ENCODE data around the gene CCDC51. TPM values are rescaled to one million over a fixed set of nuclear protein-coding genes. Genes with fewer than 3 reads are reported as not detected.
"Not testable (repeated sequence)": the region's sequence is repeated elsewhere in the genome, so short reads cannot be mapped to it uniquely, and the experiment has no call there.

Gene CCDC51
- total RNA-seq, 2 experiments from 2014 or later: 24.3 to 24.4 TPM

DNA sequence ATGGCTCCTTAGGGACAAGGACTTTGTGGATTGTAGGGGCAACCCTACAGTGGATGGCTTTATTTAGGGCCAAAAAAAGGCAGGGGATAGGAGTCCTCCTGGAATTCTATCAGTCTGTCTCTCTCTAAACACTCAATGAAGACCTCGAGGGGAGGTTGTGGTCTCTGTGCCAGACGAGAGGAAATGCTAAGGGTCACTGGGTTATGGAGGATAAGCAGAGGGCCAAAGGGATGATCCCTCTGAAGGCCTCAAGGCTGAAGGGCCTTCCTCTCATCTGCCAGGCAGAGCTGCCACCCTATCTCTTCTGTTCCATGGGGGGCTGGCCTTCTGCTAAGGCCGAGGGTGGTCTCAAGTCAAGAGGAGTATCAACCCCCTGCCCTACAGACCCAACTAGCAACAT, 37.0 kb downstream of the CCDC51 start:
- ChIA-PET CTCF (interaction anchor here (6.4 to 8.0 kb wide), 2 partner anchors 34 to 145 kb away, joined by 153 to 290 read pairs; partner anchors contain the start of genes CCDC51 and TMA7), POLR2A (interaction anchor here (0.6 kb wide), 1 partner anchor 54 kb away, joined by 3 read pairs; no protein-coding TSS in a partner anchor)
- no peaks in the 10 kb centered on the region for H3K36me3 Mint-ChIP-seq
- no peaks in the 10 kb centered on the region for H3K9me3 Mint-ChIP-seq
- H3K4me3 Mint-ChIP-seq: no peak overlapping the region
- H3K27me3 Mint-ChIP-seq: peaks cover 1% of the 10 kb centered on the region
- H3K27ac Mint-ChIP-seq: no peak overlapping the region
- intact Hi-C loops (cut with micrococcal nuclease): no loop called here
- no peaks in the 10 kb centered on the region for H3K4me1 Mint-ChIP-seq (ENCODE audit: low read depth)
- no peak for DNase-seq

DNA sequence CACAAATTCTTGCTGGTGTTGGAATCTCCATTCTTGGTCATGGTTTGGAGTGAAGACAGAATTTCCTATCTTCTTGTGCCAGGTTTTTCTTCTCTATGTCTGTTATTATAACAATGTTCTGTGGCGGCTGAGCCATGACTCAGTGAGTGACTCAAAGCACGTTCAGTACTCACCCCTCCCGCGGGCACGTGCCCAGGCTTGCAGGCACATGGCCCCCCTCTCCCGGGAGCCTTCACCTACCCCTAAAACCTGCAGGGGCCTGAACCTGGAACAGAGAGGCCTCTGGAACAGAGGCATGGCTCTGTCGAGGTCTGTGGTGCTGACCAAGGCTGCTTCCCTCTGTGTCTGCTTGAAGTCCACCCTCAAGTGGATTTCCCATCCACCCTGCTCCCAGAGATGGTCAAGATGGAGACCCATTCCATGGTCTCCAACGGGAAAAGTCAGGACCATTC, 37.6 kb downstream of the CCDC51 start:
- H3K4me1 Mint-ChIP-seq (ENCODE audit: low read depth): no peaks in the 10 kb centered on the region
- DNase-seq: peak; percentile 8
- ChIA-PET POLR2A (no interaction called here), CTCF (interaction anchor here (1.7 to 8.0 kb wide), 7 partner anchors 28 to 172 kb away, joined by 10 to 290 read pairs (median 33); partner anchors contain the start of genes ATRIP, CCDC51, PFKFB4 and PLXNB1)
- H3K27me3 Mint-ChIP-seq: peaks cover 1% of the 10 kb centered on the region
- no peaks in the 10 kb centered on the region for H3K9me3 Mint-ChIP-seq
- intact Hi-C loops (cut with micrococcal nuclease): no loop called here
- H3K4me3 Mint-ChIP-seq: no peak overlapping the region
- H3K27ac Mint-ChIP-seq: no peak overlapping the region
- no peaks in the 10 kb centered on the region for H3K36me3 Mint-ChIP-seq

- intact Hi-C loops (cut with micrococcal nuclease): loop anchor here (1.0 to 2.0 kb wide), 4 partner anchors 35 to 255 kb away; partner anchors contain the start of gene SLC26A6
- H3K27me3 Mint-ChIP-seq; H3K4me1 Mint-ChIP-seq (ENCODE audit: low read depth); H3K36me3 Mint-ChIP-seq; H3K27ac Mint-ChIP-seq; H3K4me3 Mint-ChIP-seq; H3K9me3 Mint-ChIP-seq: not testable (repeated sequence)
- CTCF ChIA-PET: interaction anchor here (0.8 to 8.0 kb wide), 59 partner anchors 9 to 1048 kb away, joined by 3 to 290 read pairs (median 5); partner anchors contain the start of genes ATRIP, CCDC51, CDC25A and KLHDC8B
- POLR2A ChIA-PET: interaction anchor here (1.0 to 1.6 kb wide), 3 partner anchors 38 to 155 kb away, joined by 3 to 6 read pairs (median 3); partner anchors contain the start of genes CCDC51, PFKFB4 and TMA7
- peak; percentile 7 for DNase-seq
These were observed 38.5 kb downstream of the CCDC51 start for GRCh38 chr3:48401434-48401901.

DNA sequence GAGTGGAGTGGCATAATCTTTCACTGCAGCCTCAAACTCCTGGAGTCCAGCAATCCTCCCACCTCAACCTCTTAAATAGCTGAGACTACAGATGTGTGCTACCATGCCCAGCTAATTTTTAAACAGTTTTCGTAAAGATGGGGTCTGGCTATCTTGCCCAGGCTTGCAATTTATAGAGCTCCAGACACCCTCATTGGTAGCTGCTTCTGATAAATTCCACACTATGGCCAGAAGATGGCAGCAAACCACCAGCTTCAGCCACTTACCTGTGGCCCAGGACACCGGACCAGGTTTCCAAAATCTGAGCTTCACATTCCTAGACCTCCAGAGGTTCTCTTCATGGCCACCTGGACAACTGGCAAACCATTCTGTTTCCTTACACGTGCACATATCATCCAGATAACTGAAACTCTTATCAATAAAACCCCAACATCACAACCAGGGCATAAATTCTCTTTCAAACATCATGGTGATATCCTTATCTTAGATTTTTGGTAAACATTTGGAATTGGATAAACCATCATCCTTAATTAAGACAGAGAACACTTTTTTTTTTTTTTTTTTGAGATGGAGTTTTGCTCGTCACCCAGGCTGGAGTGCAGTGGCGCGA, 39.0 kb downstream of the CCDC51 start:
- intact Hi-C loops (cut with micrococcal nuclease): loop anchor here (1.0 to 2.0 kb wide), 4 partner anchors 36 to 255 kb away; partner anchors contain the start of gene SLC26A6
- Mint-ChIP-seq H3K36me3 (no peaks in the 10 kb centered on the region), H3K27ac (no peak overlapping the region), H3K4me3 (no peak overlapping the region), H3K27me3 (peaks cover 1% of the 10 kb centered on the region), H3K9me3 (no peaks in the 10 kb centered on the region), H3K4me1 (ENCODE audit: low read depth) (no peaks in the 10 kb centered on the region)
- ChIA-PET CTCF (interaction anchor here (0.6 to 8.0 kb wide), 73 partner anchors 9 to 1048 kb away, joined by 3 to 290 read pairs (median 4); partner anchors contain the start of genes ATRIP, CCDC51, CDC25A and KLHDC8B), POLR2A (interaction anchor here (0.9 to 1.6 kb wide), 4 partner anchors 35 to 156 kb away, joined by 3 to 7 read pairs (median 4); partner anchors contain the start of genes CCDC51, PFKFB4 and TMA7)
- DNase-seq: peak; percentile 74

- peak; percentile 5 for DNase-seq
- no peaks in the 10 kb centered on the region for H3K9me3 Mint-ChIP-seq
- ChIA-PET CTCF (interaction anchor here (0.9 to 8.0 kb wide), 21 partner anchors 8 to 286 kb away, joined by 3 to 290 read pairs (median 6); partner anchors contain the start of genes ATRIP, CCDC51, NCKIPSD and PFKFB4), POLR2A (interaction anchor here (0.6 to 1.6 kb wide), 2 partner anchors 150 to 870 kb away, joined by 3 read pairs; no protein-coding TSS in a partner anchor)
- no peaks in the 10 kb centered on the region for H3K36me3 Mint-ChIP-seq
- intact Hi-C loops (cut with micrococcal nuclease): loop anchor here (2.0 kb wide), 1 partner anchor 37 kb away; no protein-coding TSS in a partner anchor
- H3K4me1 Mint-ChIP-seq (ENCODE audit: low read depth): no peaks in the 10 kb centered on the region
- H3K27me3 Mint-ChIP-seq: peaks cover 1% of the 10 kb centered on the region
- no peak overlapping the region for H3K4me3 Mint-ChIP-seq
- no peak overlapping the region for H3K27ac Mint-ChIP-seq
These were observed 40.3 kb downstream of the CCDC51 start for GRCh38 chr3:48399387-48400172.

DNA sequence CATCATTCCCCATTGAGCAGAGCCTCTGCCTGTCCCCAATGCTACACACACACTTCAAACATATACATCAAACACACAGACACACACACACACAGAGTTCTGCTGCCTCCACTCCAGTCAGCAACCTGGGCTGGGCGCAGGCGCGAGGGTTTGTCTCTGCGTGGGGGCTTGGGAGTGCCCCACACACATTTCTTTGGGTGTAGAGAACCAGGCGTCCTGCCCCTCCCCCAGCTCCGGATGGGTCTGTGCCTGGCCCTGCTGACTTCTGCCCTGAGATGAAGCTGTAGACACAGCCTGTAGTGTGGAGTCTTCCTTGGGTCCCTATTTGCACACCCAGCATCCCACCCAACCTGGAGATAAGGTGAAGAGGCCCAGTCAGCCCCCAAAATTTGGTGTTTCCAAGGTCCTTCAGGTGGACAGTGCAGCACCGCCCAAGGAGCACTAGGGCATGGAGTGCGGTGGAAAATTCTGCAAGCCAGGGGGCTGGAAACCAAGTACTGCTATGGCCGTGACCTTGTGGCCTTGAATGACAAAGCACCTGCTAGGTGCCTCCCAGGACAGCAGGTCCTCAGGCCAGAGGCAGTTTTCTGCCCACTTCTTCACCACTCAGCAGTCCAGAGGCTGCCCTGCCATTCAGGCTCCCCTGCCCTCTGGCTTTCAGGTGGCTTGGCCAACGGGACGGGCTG, 41.1 kb downstream of the CCDC51 start:
- peaks cover 1% of the 10 kb centered on the region for H3K27me3 Mint-ChIP-seq
- no peak overlapping the region for H3K4me3 Mint-ChIP-seq
- CTCF ChIA-PET: interaction anchor here (0.9 to 8.0 kb wide), 7 partner anchors 14 to 210 kb away, joined by 3 to 290 read pairs (median 34); partner anchors contain the start of genes CCDC51, PFKFB4, TMA7 and UQCRC1
- no peak for DNase-seq
- no peaks in the 10 kb centered on the region for H3K4me1 Mint-ChIP-seq (ENCODE audit: low read depth)
- no peak overlapping the region for H3K27ac Mint-ChIP-seq
- H3K9me3 Mint-ChIP-seq: no peaks in the 10 kb centered on the region
- intact Hi-C loops (cut with micrococcal nuclease): no loop called here
- H3K36me3 Mint-ChIP-seq: no peaks in the 10 kb centered on the region
- POLR2A ChIA-PET: no interaction called here

GRCh38 chr3:48397767-48398681, 41.9 kb downstream of the CCDC51 start:
- POLR2A ChIA-PET: no interaction called here
- H3K4me1 Mint-ChIP-seq (ENCODE audit: low read depth): no peaks in the 10 kb centered on the region
- H3K36me3 Mint-ChIP-seq: no peaks in the 10 kb centered on the region
- DNase-seq: no peak
- intact Hi-C loops (cut with micrococcal nuclease): no loop called here
- H3K27me3 Mint-ChIP-seq: peaks cover 3% of the 10 kb centered on the region
- CTCF ChIA-PET: interaction anchor here (3.1 to 8.0 kb wide), 3 partner anchors 39 to 161 kb away, joined by 34 to 290 read pairs (median 58); partner anchors contain the start of genes CCDC51, PFKFB4 and TMA7
- H3K4me3 Mint-ChIP-seq: no peak overlapping the region
- H3K9me3 Mint-ChIP-seq: no peaks in the 10 kb centered on the region
- H3K27ac Mint-ChIP-seq: no peak overlapping the region

GRCh38 chr3:48395714-48396113, 44.2 kb downstream of the CCDC51 start:
- H3K27me3 Mint-ChIP-seq: peaks cover 7% of the 10 kb centered on the region
- intact Hi-C loops (cut with micrococcal nuclease): no loop called here
- CTCF ChIA-PET: interaction anchor here (1.1 to 1.6 kb wide), 3 partner anchors 40 to 240 kb away, joined by 3 to 6 read pairs (median 3); no protein-coding TSS in a partner anchor
- H3K9me3 Mint-ChIP-seq: no peaks in the 10 kb centered on the region
- no peak for DNase-seq
- no peak overlapping the region for H3K27ac Mint-ChIP-seq
- H3K36me3 Mint-ChIP-seq: no peaks in the 10 kb centered on the region
- POLR2A ChIA-PET: no interaction called here
- H3K4me3 Mint-ChIP-seq: no peak overlapping the region
- no peaks in the 10 kb centered on the region for H3K4me1 Mint-ChIP-seq (ENCODE audit: low read depth)

GRCh38 chr3:48394391-48394790, 45.5 kb downstream of the CCDC51 start:
- Mint-ChIP-seq H3K36me3 (no peaks in the 10 kb centered on the region), H3K27me3 (peaks cover 8% of the 10 kb centered on the region), H3K9me3 (no peaks in the 10 kb centered on the region), H3K4me3 (no peak overlapping the region), H3K4me1 (ENCODE audit: low read depth) (no peaks in the 10 kb centered on the region), H3K27ac (no peak overlapping the region)
- ChIA-PET POLR2A (no interaction called here), CTCF (interaction anchor here (1.6 kb wide), 1 partner anchor 41 kb away, joined by 6 read pairs; no protein-coding TSS in a partner anchor)
- no peak for DNase-seq
- intact Hi-C loops (cut with micrococcal nuclease): no loop called here

- intact Hi-C loops (cut with micrococcal nuclease): no loop called here
- Mint-ChIP-seq H3K27me3 (peaks cover 13% of the 10 kb centered on the region), H3K4me3 (no peak overlapping the region), H3K36me3 (no peaks in the 10 kb centered on the region), H3K27ac (no peak overlapping the region), H3K9me3 (no peaks in the 10 kb centered on the region), H3K4me1 (ENCODE audit: low read depth) (no peaks in the 10 kb centered on the region)
- CTCF ChIA-PET: interaction anchor here (1.9 to 2.2 kb wide), 2 partner anchors 12 to 47 kb away, joined by 7 to 9 read pairs; no protein-coding TSS in a partner anchor
- no peak for DNase-seq
- POLR2A ChIA-PET: no interaction called here
These were observed 51.0 kb downstream of the CCDC51 start for GRCh38 chr3:48388966-48389365.
